ENCODE results near the gene CHCT1.

DNA sequence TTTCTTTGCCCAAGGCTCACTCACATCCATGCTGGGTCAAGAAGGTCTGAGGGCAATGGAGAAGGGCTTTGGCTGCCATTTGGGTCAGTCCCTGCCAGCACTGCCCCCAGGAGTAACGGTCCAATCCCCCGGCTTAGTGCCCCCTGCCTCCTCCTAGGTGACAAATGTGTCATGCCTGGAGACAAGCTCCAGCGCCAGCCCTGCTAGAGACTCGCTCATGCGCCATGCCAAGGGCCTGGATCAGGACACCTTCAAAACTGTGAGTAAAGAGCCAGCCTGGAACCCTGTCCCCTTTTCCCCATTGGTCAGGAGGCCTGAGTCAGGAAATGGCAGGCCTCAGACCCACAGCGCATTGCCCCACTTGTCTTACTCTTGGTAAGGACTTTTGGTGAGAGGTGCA, 3.3 kb downstream of the CHCT1 start:
- TF ChIP-seq ZNF274 (IDR thresholded peaks at IDR 0.05; ENCODE audit: low read depth, low read length): no peak
- no peak for TF ChIP-seq SUZ12 (IDR thresholded peaks at IDR 0.05; ENCODE audit: extremely low read depth, insufficient read depth, insufficient read length)
- no peak for TF ChIP-seq YY1 (IDR thresholded peaks at IDR 0.05; ENCODE audit: insufficient read depth, insufficient read length)

Measured in NT2/D1 (cell line).